ENCODE results near the gene KCNT1. TPM values are rescaled to one million over a fixed set of nuclear protein-coding genes. Genes with fewer than 3 reads are reported as not detected.

The KCNT1 gene
- 0.07 TPM in 1 of 5 replicates, not detected in the others for total RNA-seq (2022; extraction: Qiagen RNA extraction)

DNA sequence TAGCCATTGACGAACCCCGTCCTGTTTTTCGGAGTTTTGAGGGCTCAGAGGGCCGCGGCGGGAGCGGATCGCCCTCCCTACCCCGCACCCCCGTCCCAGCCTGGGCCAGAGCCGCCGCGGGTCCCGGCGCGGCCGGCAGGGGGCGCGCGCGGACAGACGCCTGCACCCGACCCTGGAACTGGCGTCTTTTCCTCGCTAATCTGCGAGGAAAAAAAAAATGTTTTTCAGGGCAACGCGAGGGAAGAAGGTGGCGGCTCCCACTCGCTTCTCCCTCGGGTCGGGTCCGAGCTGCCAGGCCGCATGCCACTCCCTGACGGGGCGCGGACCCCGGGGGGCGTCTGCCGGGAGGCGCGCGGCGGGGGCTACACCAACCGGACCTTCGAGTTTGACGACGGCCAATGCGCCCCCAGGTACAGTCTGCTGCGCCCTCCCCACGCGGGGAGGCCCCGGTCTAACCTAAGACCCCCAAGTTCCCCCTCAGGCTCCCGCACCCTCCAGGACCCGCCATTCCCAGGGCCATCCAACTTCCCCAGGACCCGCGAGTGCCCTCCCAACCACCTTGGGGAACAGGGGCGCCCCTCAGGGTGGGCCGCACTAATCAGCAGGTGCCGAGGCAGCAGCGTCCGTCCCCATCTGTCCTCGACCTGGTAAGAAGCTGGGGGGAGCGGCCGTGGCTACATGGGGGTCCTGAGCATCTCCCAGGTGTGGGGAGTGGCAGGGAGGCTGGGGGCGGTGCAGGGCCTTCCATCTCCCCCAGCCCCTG is at the start of gene KCNT1:
Gene KCNT1 (plus strand): TSS at position 227 of the 763 bp plus-strand sequence. CDS start 74 bp downstream, at position 301.

DNA sequence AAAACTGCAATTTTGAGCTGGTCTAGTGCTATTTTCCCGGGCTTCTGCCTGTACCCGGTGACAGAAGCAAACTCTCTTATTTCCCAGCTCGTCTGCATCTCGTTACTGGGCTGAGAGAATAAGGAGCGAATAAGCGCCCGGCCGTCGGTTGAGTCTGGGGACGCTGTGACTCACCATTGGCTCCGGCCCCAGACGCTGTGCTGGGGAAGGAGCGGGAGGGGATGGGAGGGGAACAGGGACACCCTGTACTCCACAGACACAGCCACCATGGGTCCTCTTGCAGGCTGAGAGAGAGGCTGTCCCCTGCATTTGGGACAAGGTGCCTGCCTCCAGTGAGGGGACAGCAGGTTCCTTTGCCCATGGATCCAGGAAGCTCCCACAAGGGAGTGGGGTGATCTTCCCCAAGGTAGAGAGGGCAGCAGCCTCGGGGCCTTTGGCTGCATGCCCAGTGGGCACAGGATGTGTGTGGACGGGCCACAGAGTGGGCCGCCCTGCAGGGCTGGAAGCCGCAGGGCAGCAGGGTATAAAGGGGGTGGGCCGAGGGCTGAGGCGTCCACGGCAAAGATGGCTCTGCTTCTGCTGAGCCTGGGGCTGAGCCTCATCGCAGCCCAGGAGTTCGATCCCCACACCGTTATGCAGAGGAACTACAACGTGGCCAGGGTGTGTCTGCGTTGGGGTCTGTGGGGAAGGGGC is 39.1 kb upstream of the KCNT1 start, which contains the start of gene LCN9:
Gene LCN9 (plus strand): TSS at position 552 of the 693 bp plus-strand sequence. CDS start 13 bp downstream, at position 565.

GRCh38 chr9:135699440-135699839 is 2.5 kb upstream of the KCNT1 start, which contains the start of gene SOHLH1:
Gene SOHLH1 (minus strand): TSS chr9:135699481. CDS start chr9:135699467, 14 bp downstream.

Other genes with a start within 250 kb of the KCNT1 start
- gene PPP1R26, start 222.4 kb upstream of the KCNT1 start, total RNA-seq (2022; extraction: Qiagen RNA extraction) = 12.8 to 20.9 TPM (median 19.4 TPM) in 5 replicates
- gene MRPS2, start 201.5 kb upstream of the KCNT1 start, total RNA-seq (2022; extraction: Qiagen RNA extraction) = 102 to 135 TPM (median 127 TPM) in 5 replicates
- 0.14 to 0.30 TPM (median 0.21 TPM) in 4 of 5 replicates, not detected in the other for gene LCN1, start 180.7 kb upstream of the KCNT1 start, total RNA-seq (2022; extraction: Qiagen RNA extraction)
- gene OBP2A, start 156.1 kb upstream of the KCNT1 start, total RNA-seq (2022; extraction: Qiagen RNA extraction) = not detected in 5 replicates
- gene PAEP, start 140.4 kb upstream of the KCNT1 start, total RNA-seq (2022; extraction: Qiagen RNA extraction) = 0.14 to 0.45 TPM (median 0.36 TPM) in 5 replicates
- not detected in 5 replicates for gene GLT6D1, start 62.6 kb upstream of the KCNT1 start, total RNA-seq (2022; extraction: Qiagen RNA extraction)
- 0.14 to 0.30 TPM (median 0.22 TPM) in 3 of 5 replicates, not detected in the others for gene LCN9, start 38.9 kb upstream of the KCNT1 start, total RNA-seq (2022; extraction: Qiagen RNA extraction)
- 0.06 to 0.11 TPM in 2 of 5 replicates, not detected in the others for gene SOHLH1, start 2.7 kb upstream of the KCNT1 start, total RNA-seq (2022; extraction: Qiagen RNA extraction)
- 18.6 to 26.3 TPM (median 25.9 TPM) in 5 replicates for gene CAMSAP1, start 205.4 kb downstream of the KCNT1 start, total RNA-seq (2022; extraction: Qiagen RNA extraction)

All from A549 treated with dexamethasone at 1 μM for 4 hours (cell line).